Naive thymus-derived CD4-positive, alpha-beta T cell (primary cell): ENCODE measurements around the gene MX1. TPM values are rescaled to one million over a fixed set of nuclear protein-coding genes. Genes with fewer than 3 reads are reported as not detected.
A peak's percentile ranks its signal among the peaks of the same experiment; 100 is the strongest.

Source experiments
- ATAC-seq: fragments of 150-1000 bp; cut with Tn5 transposase; 2 replicates; pipeline ENCODE4 v1.10.0; 2021; ENCODE audit warnings: mild to moderate bottlenecking, moderate library complexity
- CTCF ChIA-PET: fragments of 350-600 bp; sonication (Branson Sonifier 250); formaldehyde crosslinking; loops from one replicate; lab custom pipeline; 2021; ENCODE audit warnings: antibody characterized with exemption; lab: Charles Lee
- POLR2A ChIA-PET: fragments of 350-600 bp; sonication (Branson Sonifier 250); formaldehyde crosslinking; loops from one replicate; lab custom pipeline; 2021; ENCODE audit warnings: antibody characterized with exemption, inconsistent platforms; lab: Charles Lee
- DNase-seq, 9 donors: peaks; one replicate each; pipeline versions ENCODE4 v3.0.0 to v3.0.0-alpha.2; 2020 to 2022; ENCODE audit warnings: mixed read lengths in 1 of 9
- H3K27ac ChIP-seq: one replicate; pipeline ENCODE4 v1.7.0; 2013; ENCODE audit warnings: mild to moderate bottlenecking, low read depth, low read length, moderate library complexity
- H3K27me3 ChIP-seq, 2 donors: one replicate each; pipeline ENCODE4 v1.7.0; 2013; ENCODE audit warnings: low read length in 2 of 2, mild to moderate bottlenecking in 2 of 2, moderate library complexity in 2 of 2; ENCODE audit not compliant: control insufficient read depth in 2 of 2, insufficient read depth in 2 of 2
- H3K36me3 ChIP-seq, 3 experiments: 1 replicate in 2 of 3; 2 replicates in 1 of 3; pipeline ENCODE4 v1.7.0; 2013; ENCODE audit warnings: low read length in 3 of 3, mild to moderate bottlenecking in 3 of 3, moderate library complexity in 1 of 3; ENCODE audit not compliant: insufficient read depth in 3 of 3, control insufficient read depth in 2 of 3
- H3K4me1 ChIP-seq, 2 donors: one replicate each; pipeline ENCODE4 v1.7.0; 2013; ENCODE audit warnings: low read length in 2 of 2, mild to moderate bottlenecking in 2 of 2, moderate library complexity in 1 of 2; ENCODE audit not compliant: control insufficient read depth in 2 of 2, insufficient read depth in 2 of 2
- H3K4me3 ChIP-seq: 2 replicates; pipeline ENCODE4 v1.7.0; 2013; ENCODE audit warnings: mild to moderate bottlenecking, low read length
- H3K9me3 ChIP-seq, 3 experiments: 1 replicate in 2 of 3; 2 replicates in 1 of 3; pipeline ENCODE4 v1.7.0; 2013; ENCODE audit warnings: low read length in 3 of 3; ENCODE audit not compliant: control insufficient read depth in 2 of 3
- H3K27ac Mint-ChIP-seq, 9 donors: one replicate each; pipeline ENCODE4 v1.8.0; 2020 to 2022; ENCODE audit warnings: mixed read lengths in 9 of 9, mild to moderate bottlenecking in 8 of 9, moderate library complexity in 5 of 9, inconsistent platforms in 2 of 9
- H3K27me3 Mint-ChIP-seq, 5 donors: one replicate each; pipeline ENCODE4 v1.8.0; 2021 to 2022; ENCODE audit warnings: mixed read lengths in 5 of 5, mild to moderate bottlenecking in 1 of 5
- H3K36me3 Mint-ChIP-seq, 5 donors: one replicate each; pipeline ENCODE4 v1.8.0; 2020 to 2022; ENCODE audit warnings: mixed read lengths in 5 of 5, mild to moderate bottlenecking in 3 of 5, inconsistent platforms in 1 of 5
- H3K4me1 Mint-ChIP-seq, 7 donors: one replicate each; pipeline ENCODE4 v1.8.0; 2020 to 2022; ENCODE audit warnings: mixed read lengths in 7 of 7, mild to moderate bottlenecking in 3 of 7, inconsistent platforms in 1 of 7
- H3K4me3 Mint-ChIP-seq, 10 donors: one replicate each; pipeline ENCODE4 v1.8.0; 2020 to 2022; ENCODE audit warnings: mild to moderate bottlenecking in 10 of 10, mixed read lengths in 10 of 10, moderate library complexity in 6 of 10, inconsistent platforms in 2 of 10
- H3K9me3 Mint-ChIP-seq, 11 donors: one replicate each; pipeline ENCODE4 v1.8.0; 2020 to 2022; ENCODE audit warnings: mixed read lengths in 11 of 11, mild to moderate bottlenecking in 4 of 11, inconsistent platforms in 1 of 11, moderate library complexity in 1 of 11
- intact Hi-C, 2 donors: fragments of 100-400 bp; cut with micrococcal nuclease; formaldehyde crosslinking; loops; one replicate each; pipeline ENCODE4 v1.15.1; 2023
- polyA plus RNA-seq, 2 donors: library from polyadenylated mRNA; unstranded; fragments of 300-500 nt; fragmentation: Illumina TruSeq; gene quantifications; one replicate each; pipeline ENCODE4 v1.2.3, GENCODE V29; 2021
- total RNA-seq, 6 experiments: library from RNA in 5 of 6; stranded (reverse) in 5 of 6; gene quantifications; 1 replicate in 5 of 6; 2 replicates in 1 of 6; pipeline ENCODE4 v1.2.3 and lab custom pipeline; 2021 to 2026

MX1 gene
- total and polyA plus RNA-seq, 7 experiments from 2014 or later: 50.2 to 384 (median 74.5) TPM

- Mint-ChIP-seq H3K4me3 (no peak overlapping the region), H3K36me3 (peaks cover 14 to 85% (median 58%) of the 10 kb centered on the region in 5 donors), H3K4me1 (peaks cover 0 to 52% (median under 1%) of the 10 kb centered on the region in 7 donors), H3K27ac (peak overlapping the region in 1 of 9 donors; percentile 56), H3K27me3 (no peaks in the 10 kb centered on the region), H3K9me3 (no peaks in the 10 kb centered on the region)
- ATAC-seq: no peak
- Histone ChIP-seq H3K36me3 (peaks cover 21 to 98% (median 36%) of the 10 kb centered on the region in 3 experiments), H3K4me3 (no peak overlapping the region), H3K27me3 (no peaks in the 10 kb centered on the region), H3K27ac (no peak overlapping the region), H3K4me1 (no peaks in the 10 kb centered on the region), H3K9me3 (no peaks in the 10 kb centered on the region)
- intact Hi-C loops: no loop called here
- DNase-seq: no peak
- ChIA-PET POLR2A (no interaction called here), CTCF (no interaction called here)
These were observed 15.5 kb downstream of the MX1 start for GRCh38 chr21:41441546-41441945.

- no peaks in the 10 kb centered on the region for H3K27me3 Mint-ChIP-seq
- peak overlapping the region in 2 of 9 donors; percentile 31 to 67 for H3K27ac Mint-ChIP-seq
- Histone ChIP-seq H3K36me3 (peaks cover 17 to 98% (median 34%) of the 10 kb centered on the region in 3 experiments), H3K27me3 (no peaks in the 10 kb centered on the region), H3K27ac (no peak overlapping the region), H3K4me3 (no peak overlapping the region), H3K9me3 (no peaks in the 10 kb centered on the region), H3K4me1 (no peaks in the 10 kb centered on the region)
- H3K9me3 Mint-ChIP-seq: no peaks in the 10 kb centered on the region
- CTCF ChIA-PET: interaction anchor here (0.6 to 0.8 kb wide), 3 partner anchors 20 to 78 kb away, joined by 3 to 4 read pairs (median 3); no protein-coding TSS in a partner anchor
- POLR2A ChIA-PET: no interaction called here
- H3K4me3 Mint-ChIP-seq: no peak overlapping the region
- intact Hi-C loops: no loop called here
- H3K36me3 Mint-ChIP-seq: peaks cover 9 to 86% (median 61%) of the 10 kb centered on the region in 5 donors
- peaks cover 0 to 49% (median 0%) of the 10 kb centered on the region in 7 donors for H3K4me1 Mint-ChIP-seq
- ATAC-seq (no peak), DNase-seq (no peak)
These were observed 16.6 kb downstream of the MX1 start for GRCh38 chr21:41442481-41443186.

- Mint-ChIP-seq H3K27me3 (no peaks in the 10 kb centered on the region), H3K27ac (no peak overlapping the region), H3K36me3 (peaks cover 6 to 84% (median 53%) of the 10 kb centered on the region in 5 donors), H3K4me3 (no peak overlapping the region), H3K9me3 (no peaks in the 10 kb centered on the region), H3K4me1 (peaks cover 0 to 43% (median 0%) of the 10 kb centered on the region in 7 donors)
- intact Hi-C loops: no loop called here
- Histone ChIP-seq H3K4me1 (no peaks in the 10 kb centered on the region), H3K27me3 (no peaks in the 10 kb centered on the region), H3K4me3 (no peak overlapping the region), H3K27ac (no peak overlapping the region), H3K36me3 (peaks cover 13 to 95% (median 28%) of the 10 kb centered on the region in 3 experiments), H3K9me3 (no peaks in the 10 kb centered on the region)
- ATAC-seq: no peak
- DNase-seq: no peak
- ChIA-PET CTCF (interaction anchor here (0.7 kb wide), 1 partner anchor 70 kb away, joined by 3 read pairs; no protein-coding TSS in a partner anchor), POLR2A (interaction anchor here (0.9 kb wide), 1 partner anchor 17 kb away, joined by 5 read pairs; no protein-coding TSS in a partner anchor)
These were observed 17.5 kb downstream of the MX1 start for GRCh38 chr21:41443562-41443961.

- ChIA-PET POLR2A (no interaction called here), CTCF (no interaction called here)
- intact Hi-C loops: loop anchor here in 1 of 2 donors (5.0 kb wide), 1 partner anchor 163 kb away; no protein-coding TSS in a partner anchor
- H3K4me3 ChIP-seq: no peak overlapping the region
- peaks cover 13 to 87% (median 57%) of the 10 kb centered on the region in 5 donors for H3K36me3 Mint-ChIP-seq
- peaks cover 0 to 35% (median 0%) of the 10 kb centered on the region in 7 donors for H3K4me1 Mint-ChIP-seq
- H3K27ac ChIP-seq: no peak overlapping the region
- no peaks in the 10 kb centered on the region for H3K4me1 ChIP-seq
- DNase-seq (no peak), ATAC-seq (no peak)
- no peaks in the 10 kb centered on the region for H3K9me3 ChIP-seq
- H3K4me3 Mint-ChIP-seq: no peak overlapping the region
- H3K27ac Mint-ChIP-seq: peak overlapping the region in 4 of 9 donors; percentile 11 to 28 (median 18)
- H3K27me3 Mint-ChIP-seq: no peaks in the 10 kb centered on the region
- H3K27me3 ChIP-seq: no peaks in the 10 kb centered on the region
- peaks cover 15 to 91% (median 28%) of the 10 kb centered on the region in 3 experiments for H3K36me3 ChIP-seq
- H3K9me3 Mint-ChIP-seq: no peaks in the 10 kb centered on the region
These were observed 18.8 kb downstream of the MX1 start for GRCh38 chr21:41444703-41445464.

- Mint-ChIP-seq H3K36me3 (peaks cover 13 to 86% (median 51%) of the 10 kb centered on the region in 5 donors), H3K9me3 (no peaks in the 10 kb centered on the region), H3K27me3 (no peaks in the 10 kb centered on the region), H3K4me1 (peaks cover 0 to 38% (median 0%) of the 10 kb centered on the region in 7 donors), H3K27ac (peak overlapping the region in 2 of 9 donors; percentile 17 to 23), H3K4me3 (no peak overlapping the region)
- peaks cover 20 to 90% (median 33%) of the 10 kb centered on the region in 3 experiments for H3K36me3 ChIP-seq
- no peak for ATAC-seq
- no peak for DNase-seq
- H3K27me3 ChIP-seq: no peaks in the 10 kb centered on the region
- intact Hi-C loops: loop anchor here in 1 of 2 donors (5.0 kb wide), 1 partner anchor 163 kb away; no protein-coding TSS in a partner anchor
- H3K9me3 ChIP-seq: no peaks in the 10 kb centered on the region
- no peak overlapping the region for H3K4me3 ChIP-seq
- ChIA-PET CTCF (no interaction called here), POLR2A (no interaction called here)
- H3K27ac ChIP-seq: no peak overlapping the region
- no peaks in the 10 kb centered on the region for H3K4me1 ChIP-seq
These were observed 19.4 kb downstream of the MX1 start for GRCh38 chr21:41445465-41445862.

- Histone ChIP-seq H3K27me3 (no peaks in the 10 kb centered on the region), H3K36me3 (peaks cover 26 to 82% (median 30%) of the 10 kb centered on the region in 3 experiments), H3K4me1 (no peaks in the 10 kb centered on the region), H3K27ac (no peak overlapping the region), H3K4me3 (no peak overlapping the region), H3K9me3 (no peaks in the 10 kb centered on the region)
- intact Hi-C loops: loop anchor here in 1 of 2 donors (5.0 kb wide), 1 partner anchor 164 kb away; no protein-coding TSS in a partner anchor
- CTCF ChIA-PET: no interaction called here
- H3K36me3 Mint-ChIP-seq: peaks cover 13 to 85% (median 51%) of the 10 kb centered on the region in 5 donors
- H3K4me1 Mint-ChIP-seq: peaks cover 0 to 36% (median 0%) of the 10 kb centered on the region in 7 donors
- POLR2A ChIA-PET: no interaction called here
- DNase-seq (no peak), ATAC-seq (no peak)
- H3K27ac Mint-ChIP-seq: peak overlapping the region in 1 of 9 donors; percentile 21
- no peaks in the 10 kb centered on the region for H3K27me3 Mint-ChIP-seq
- no peaks in the 10 kb centered on the region for H3K9me3 Mint-ChIP-seq
- no peak overlapping the region for H3K4me3 Mint-ChIP-seq
These were observed 20.5 kb downstream of the MX1 start for GRCh38 chr21:41446586-41446985.
